ENCODE data around the gene MPHOSPH9.

- TF ChIP-seq, protein P1, sequence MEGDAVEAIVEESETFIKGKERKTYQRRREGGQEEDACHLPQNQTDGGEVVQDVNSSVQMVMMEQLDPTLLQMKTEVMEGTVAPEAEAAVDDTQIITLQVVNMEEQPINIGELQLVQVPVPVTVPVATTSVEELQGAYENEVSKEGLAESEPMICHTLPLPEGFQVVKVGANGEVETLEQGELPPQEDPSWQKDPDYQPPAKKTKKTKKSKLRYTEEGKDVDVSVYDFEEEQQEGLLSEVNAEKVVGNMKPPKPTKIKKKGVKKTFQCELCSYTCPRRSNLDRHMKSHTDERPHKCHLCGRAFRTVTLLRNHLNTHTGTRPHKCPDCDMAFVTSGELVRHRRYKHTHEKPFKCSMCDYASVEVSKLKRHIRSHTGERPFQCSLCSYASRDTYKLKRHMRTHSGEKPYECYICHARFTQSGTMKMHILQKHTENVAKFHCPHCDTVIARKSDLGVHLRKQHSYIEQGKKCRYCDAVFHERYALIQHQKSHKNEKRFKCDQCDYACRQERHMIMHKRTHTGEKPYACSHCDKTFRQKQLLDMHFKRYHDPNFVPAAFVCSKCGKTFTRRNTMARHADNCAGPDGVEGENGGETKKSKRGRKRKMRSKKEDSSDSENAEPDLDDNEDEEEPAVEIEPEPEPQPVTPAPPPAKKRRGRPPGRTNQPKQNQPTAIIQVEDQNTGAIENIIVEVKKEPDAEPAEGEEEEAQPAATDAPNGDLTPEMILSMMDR (IDR thresholded peaks at IDR 0.05) = no peak
- no peak for TF ChIP-seq POLR2A (IDR thresholded peaks at IDR 0.05)
Measured at GRCh38 chr12:123118497-123118896, 114.4 kb downstream of the MPHOSPH9 start.

All from suprapubic skin (tissue), 3 donors.